Subcutaneous abdominal adipose tissue (tissue), 5 donors: ENCODE measurements around the gene USH1C.

Source experiments
- H3K27ac ChIP-seq: one replicate; pipeline ENCODE4 v1.7.0; 2013; ENCODE audit warnings: low read depth, mild to moderate bottlenecking, inconsistent platforms, low read length, moderate library complexity
- H3K27me3 ChIP-seq, 5 donors: one replicate each; pipeline ENCODE4 v1.7.0; 2013; ENCODE audit warnings: low read length in 5 of 5, inconsistent platforms in 1 of 5; ENCODE audit not compliant: control insufficient read depth in 5 of 5, insufficient read depth in 4 of 5
- H3K36me3 ChIP-seq, 5 donors: one replicate each; pipeline ENCODE4 v1.7.0; 2013; ENCODE audit warnings: low read length in 5 of 5; ENCODE audit not compliant: control insufficient read depth in 5 of 5, insufficient read depth in 5 of 5
- H3K4me1 ChIP-seq, 5 donors: one replicate each; pipeline ENCODE4 v1.7.0; 2013; ENCODE audit warnings: low read length in 5 of 5, mild to moderate bottlenecking in 3 of 5, moderate library complexity in 1 of 5; ENCODE audit not compliant: control insufficient read depth in 5 of 5, insufficient read depth in 5 of 5
- H3K4me3 ChIP-seq, 5 donors: one replicate each; pipeline ENCODE4 v1.7.0; 2013; ENCODE audit warnings: low read length in 5 of 5, low read depth in 1 of 5
- H3K9ac ChIP-seq, 5 donors: one replicate each; pipeline ENCODE4 v1.7.0; 2013; ENCODE audit warnings: low read length in 5 of 5, mild to moderate bottlenecking in 4 of 5, moderate library complexity in 3 of 5
- H3K9me3 ChIP-seq, 5 donors: one replicate each; pipeline ENCODE4 v1.7.0; 2013; ENCODE audit warnings: low read length in 5 of 5; ENCODE audit not compliant: control insufficient read depth in 5 of 5
- donor health status: healthy.
- donor health status: healthy.
- donor health status: healthy.
- donor health status: healthy.
- donor health status: healthy.

Gene USH1C

DNA sequence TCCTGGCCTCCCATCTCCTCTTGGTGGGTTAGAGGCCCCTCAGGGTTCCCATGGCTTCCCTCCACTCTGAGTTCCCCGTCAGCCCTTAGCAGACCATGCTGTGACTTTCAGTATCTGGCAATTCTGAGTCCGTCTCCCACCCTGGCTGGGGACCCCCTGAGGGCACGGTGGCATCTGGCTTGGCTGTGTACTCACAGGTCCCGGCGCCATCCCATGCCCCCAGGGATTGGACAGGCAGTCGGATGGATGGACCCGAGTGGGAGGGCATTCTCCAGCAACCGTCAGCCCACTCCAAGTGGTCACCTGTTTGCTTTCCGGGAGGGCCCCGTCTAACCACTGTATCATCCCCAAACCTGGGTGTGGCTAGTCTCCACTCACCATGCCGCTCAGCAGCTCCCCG, 43.5 kb downstream of the USH1C start:
- no peak overlapping the region for H3K27ac ChIP-seq
- no peak overlapping the region for H3K9ac ChIP-seq
- H3K36me3 ChIP-seq: no peaks in the 10 kb centered on the region
- no peaks in the 10 kb centered on the region for H3K9me3 ChIP-seq
- no peak overlapping the region for H3K4me3 ChIP-seq
- H3K4me1 ChIP-seq: peaks cover 0 to 12% (median 5%) of the 10 kb centered on the region in 5 donors
- peaks cover 0 to 15% (median 0%) of the 10 kb centered on the region in 5 donors for H3K27me3 ChIP-seq

DNA sequence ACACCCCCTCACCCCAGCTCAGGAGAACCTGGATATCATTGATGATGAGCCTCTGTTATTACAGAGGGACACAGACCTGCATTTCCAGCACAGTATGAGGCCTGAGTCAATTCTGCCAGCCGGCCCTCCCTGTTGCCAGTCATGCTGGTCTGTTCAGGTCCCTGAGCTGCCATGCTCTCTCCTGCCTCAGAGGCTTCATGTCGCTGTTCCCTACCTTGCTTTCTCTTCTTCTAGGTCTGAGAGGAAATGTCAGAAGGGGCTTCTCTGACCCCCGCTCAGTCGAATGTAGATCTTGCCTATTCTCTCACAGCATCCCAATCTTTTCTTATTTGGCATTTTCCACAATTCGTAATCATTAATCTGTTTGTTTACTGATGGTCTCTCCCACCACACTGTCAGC, 45.7 kb downstream of the USH1C start:
- no peak overlapping the region for H3K4me3 ChIP-seq
- no peaks in the 10 kb centered on the region for H3K36me3 ChIP-seq
- peaks cover 0 to 25% (median 3%) of the 10 kb centered on the region in 5 donors for H3K27me3 ChIP-seq
- H3K27ac ChIP-seq: no peak overlapping the region
- H3K4me1 ChIP-seq: peaks cover 0 to 13% (median 5%) of the 10 kb centered on the region in 5 donors
- no peak overlapping the region for H3K9ac ChIP-seq
- no peaks in the 10 kb centered on the region for H3K9me3 ChIP-seq

DNA sequence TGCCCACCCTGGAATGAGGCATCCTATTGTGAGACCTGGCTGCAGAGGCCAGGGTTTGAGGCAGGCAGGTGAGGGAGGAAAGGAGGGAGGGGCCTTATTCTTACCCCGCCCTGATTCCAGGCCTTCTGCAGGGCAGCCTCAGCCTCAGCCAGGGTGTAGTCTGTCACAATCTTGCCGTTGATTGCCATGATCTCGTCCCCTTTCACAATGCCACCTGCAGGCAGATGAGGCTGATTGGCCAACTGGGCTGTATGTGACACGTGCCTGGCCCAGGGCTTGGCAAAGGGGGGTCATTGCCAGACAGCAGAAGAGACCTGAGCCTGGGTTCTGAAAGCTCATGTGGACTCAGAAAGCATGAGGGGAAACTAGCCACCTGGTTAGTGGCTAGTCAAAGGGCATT, 46.2 kb downstream of the USH1C start:
- no peaks in the 10 kb centered on the region for H3K36me3 ChIP-seq
- no peak overlapping the region for H3K9ac ChIP-seq
- H3K27ac ChIP-seq: no peak overlapping the region
- no peaks in the 10 kb centered on the region for H3K9me3 ChIP-seq
- H3K4me1 ChIP-seq: peaks cover 0 to 13% (median 5%) of the 10 kb centered on the region in 5 donors
- H3K4me3 ChIP-seq: no peak overlapping the region
- H3K27me3 ChIP-seq: peaks cover 0 to 28% (median 3%) of the 10 kb centered on the region in 5 donors

DNA sequence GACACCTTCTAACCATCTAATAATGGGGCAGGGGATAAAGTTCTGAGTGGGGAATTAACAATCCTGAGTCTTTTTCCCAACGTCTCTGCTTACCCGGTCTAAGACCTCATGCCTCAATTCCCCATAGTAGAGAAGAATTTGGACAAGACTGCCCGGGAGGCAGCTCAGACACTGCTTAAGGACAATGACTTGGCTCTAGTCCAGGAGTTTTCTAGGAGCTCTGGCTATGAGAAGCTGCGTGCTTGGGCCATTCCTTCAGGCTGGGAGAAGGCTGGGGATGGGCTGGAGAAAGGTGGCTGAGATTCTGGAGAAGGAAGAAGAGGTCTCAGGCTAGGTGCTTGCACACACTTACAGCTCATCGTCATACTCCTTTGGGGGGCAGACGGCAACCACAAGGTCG, 47.8 kb downstream of the USH1C start:
- no peak overlapping the region for H3K9ac ChIP-seq
- H3K36me3 ChIP-seq: no peaks in the 10 kb centered on the region
- peaks cover 0 to 33% (median 7%) of the 10 kb centered on the region in 5 donors for H3K27me3 ChIP-seq
- H3K9me3 ChIP-seq: no peaks in the 10 kb centered on the region
- H3K27ac ChIP-seq: no peak overlapping the region
- peaks cover 0 to 13% (median 5%) of the 10 kb centered on the region in 5 donors for H3K4me1 ChIP-seq
- no peak overlapping the region for H3K4me3 ChIP-seq

DNA sequence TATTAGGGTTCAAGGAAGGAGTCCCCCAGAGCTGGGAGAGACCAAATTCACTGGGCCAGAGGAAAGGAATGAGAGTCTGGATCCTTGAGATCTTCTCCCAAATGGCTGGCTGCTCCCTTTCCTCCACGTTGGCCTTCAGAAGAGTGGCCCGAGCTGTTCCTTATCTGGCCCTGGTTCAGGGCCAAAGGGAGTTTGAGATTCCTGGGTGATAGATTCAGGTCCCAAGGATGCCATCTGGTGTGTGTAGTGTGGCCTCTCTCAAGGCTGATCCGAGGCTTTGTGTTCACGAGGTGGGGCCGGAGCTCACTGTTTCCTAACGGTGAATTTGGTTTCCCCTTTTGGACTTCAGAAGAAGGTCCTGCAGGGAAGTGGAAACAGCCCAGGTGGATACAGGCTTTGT, 50.2 kb downstream of the USH1C start:
- no peak overlapping the region for H3K27ac ChIP-seq
- H3K4me3 ChIP-seq: no peak overlapping the region
- H3K27me3 ChIP-seq: peaks cover 0 to 31% (median 7%) of the 10 kb centered on the region in 5 donors
- H3K9ac ChIP-seq: no peak overlapping the region
- H3K36me3 ChIP-seq: no peaks in the 10 kb centered on the region
- H3K9me3 ChIP-seq: no peaks in the 10 kb centered on the region
- H3K4me1 ChIP-seq: peaks cover 3 to 26% (median 20%) of the 10 kb centered on the region in 5 donors

GRCh38 chr11:17490938-17491337, 53.3 kb downstream of the USH1C start:
- no peak overlapping the region for H3K9ac ChIP-seq
- H3K36me3 ChIP-seq: no peaks in the 10 kb centered on the region
- H3K4me1 ChIP-seq: peaks cover 3 to 19% (median 16%) of the 10 kb centered on the region in 5 donors
- H3K27ac ChIP-seq: no peak overlapping the region
- H3K27me3 ChIP-seq: peaks cover 0 to 26% (median 7%) of the 10 kb centered on the region in 5 donors
- no peak overlapping the region for H3K4me3 ChIP-seq
- H3K9me3 ChIP-seq: no peaks in the 10 kb centered on the region

DNA sequence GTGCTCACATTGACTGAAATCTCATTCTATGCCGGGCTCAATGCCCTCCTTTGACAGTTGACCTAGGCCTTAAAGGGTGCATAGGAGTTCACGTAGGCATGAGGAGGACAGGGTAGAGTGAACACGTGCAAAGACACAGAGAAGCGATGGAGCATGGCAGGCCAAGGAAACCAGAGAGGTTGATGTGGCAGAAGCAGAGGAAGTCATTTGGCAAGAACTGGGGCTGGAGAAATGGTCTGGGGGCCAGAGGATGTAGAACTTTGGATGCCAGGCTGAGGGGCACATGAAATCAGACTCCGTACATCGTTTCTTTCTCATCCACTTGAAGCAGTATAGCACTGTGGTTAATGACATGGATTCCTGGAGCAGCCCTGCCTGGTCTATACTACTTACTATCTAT, 54.0 kb downstream of the USH1C start:
- Histone ChIP-seq H3K4me3 (no peak overlapping the region), H3K27me3 (peaks cover 0 to 26% (median 7%) of the 10 kb centered on the region in 5 donors), H3K4me1 (peaks cover 3 to 16% (median 13%) of the 10 kb centered on the region in 5 donors), H3K9ac (no peak overlapping the region), H3K36me3 (no peaks in the 10 kb centered on the region), H3K27ac (no peak overlapping the region), H3K9me3 (no peaks in the 10 kb centered on the region)

DNA sequence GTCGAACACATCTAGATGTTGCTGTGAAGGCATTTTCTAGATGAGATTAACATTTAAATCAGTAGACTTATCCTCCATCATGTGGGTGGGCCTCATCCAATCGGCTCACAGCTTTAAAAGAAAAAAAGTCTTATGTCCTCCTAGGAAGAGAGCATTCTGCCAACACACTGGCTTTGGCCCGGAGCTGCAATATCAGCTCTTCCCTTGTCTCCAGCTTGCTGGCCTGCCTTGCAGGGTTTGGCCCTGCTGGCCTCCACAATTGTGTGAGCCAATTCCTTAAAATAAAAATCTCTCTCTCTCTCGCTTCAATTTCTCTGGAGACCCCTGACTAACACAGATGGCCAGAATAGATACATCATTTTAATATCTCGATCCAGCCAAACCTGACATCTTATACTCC, 54.5 kb downstream of the USH1C start:
- no peak overlapping the region for H3K9ac ChIP-seq
- no peaks in the 10 kb centered on the region for H3K9me3 ChIP-seq
- H3K36me3 ChIP-seq: no peaks in the 10 kb centered on the region
- no peak overlapping the region for H3K4me3 ChIP-seq
- H3K27me3 ChIP-seq: peaks cover 0 to 22% (median 7%) of the 10 kb centered on the region in 5 donors
- H3K4me1 ChIP-seq: peaks cover 3 to 16% (median 13%) of the 10 kb centered on the region in 5 donors
- no peak overlapping the region for H3K27ac ChIP-seq

DNA sequence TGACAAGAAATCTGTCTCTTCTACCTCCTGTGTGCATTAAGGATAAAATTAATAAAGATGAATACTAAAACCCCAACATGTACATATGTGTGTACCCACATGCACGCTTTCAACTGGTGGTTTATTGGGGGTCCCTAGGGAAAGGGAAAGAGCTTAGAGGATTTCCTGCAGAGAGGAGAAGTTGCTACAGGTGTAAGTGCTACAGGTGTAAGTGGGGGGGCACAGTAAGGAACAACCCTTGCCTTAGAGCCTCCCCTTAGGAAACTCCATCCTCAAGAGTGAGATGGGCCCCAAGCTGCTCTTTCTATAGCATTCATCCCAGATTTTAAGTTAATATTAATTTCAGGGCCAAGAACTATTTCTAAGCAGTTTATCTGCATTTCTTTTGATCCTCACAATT, 55.7 kb downstream of the USH1C start:
- H3K9ac ChIP-seq: no peak overlapping the region

DNA sequence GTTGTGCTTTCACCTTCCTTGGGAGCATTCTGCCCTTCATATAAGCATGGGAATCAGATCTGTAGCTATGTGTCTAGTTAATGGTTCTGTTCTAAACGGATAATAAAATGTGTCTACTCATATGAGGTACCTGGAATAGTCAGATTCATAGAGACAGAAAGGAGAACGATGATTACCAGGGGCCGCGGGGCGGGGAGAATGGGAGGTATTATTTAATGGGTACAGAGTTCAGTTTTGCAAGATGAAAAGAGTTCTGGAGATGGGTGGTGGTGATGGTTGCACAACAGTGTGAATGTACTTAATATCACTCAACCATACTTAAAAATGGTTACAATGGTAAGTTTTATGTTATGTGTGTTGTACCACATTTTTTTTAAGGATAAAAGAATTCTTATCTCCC, 57.6 kb downstream of the USH1C start:
- H3K27me3 ChIP-seq: peaks cover 0 to 6% (median 4%) of the 10 kb centered on the region in 5 donors
- no peak overlapping the region for H3K4me3 ChIP-seq
- no peak overlapping the region for H3K9ac ChIP-seq
- no peaks in the 10 kb centered on the region for H3K36me3 ChIP-seq
- no peak overlapping the region for H3K27ac ChIP-seq
- peaks cover 3 to 16% (median 13%) of the 10 kb centered on the region in 5 donors for H3K4me1 ChIP-seq
- no peaks in the 10 kb centered on the region for H3K9me3 ChIP-seq

More for the DNA sequence above, 55.7 kb downstream of the USH1C start:
- no peak overlapping the region for H3K27ac ChIP-seq
- H3K9me3 ChIP-seq: no peaks in the 10 kb centered on the region
- no peaks in the 10 kb centered on the region for H3K36me3 ChIP-seq
- peaks cover 3 to 16% (median 13%) of the 10 kb centered on the region in 5 donors for H3K4me1 ChIP-seq
- H3K27me3 ChIP-seq: peaks cover 0 to 14% (median 6%) of the 10 kb centered on the region in 5 donors
- no peak overlapping the region for H3K4me3 ChIP-seq
